Stimulated activated CD4-positive, alpha-beta T cell treated with anti-CD3 and anti-CD28 coated beads, Interleukin-15, amount 100 ng/mL, for 1 hour (primary cell): ENCODE results near the gene NLRX1.
"Not testable (repeated sequence)": the region's sequence is repeated elsewhere in the genome, so short reads cannot be mapped to it uniquely, and the experiment has no call there.

Experiments
- DNase-seq, 2 donors: peaks; one replicate each; pipeline ENCODE4 v3.0.0-alpha.2; 2020; ENCODE audit warnings: low read depth in 1 of 2, low spot score in 1 of 2

The NLRX1 gene, protein sequence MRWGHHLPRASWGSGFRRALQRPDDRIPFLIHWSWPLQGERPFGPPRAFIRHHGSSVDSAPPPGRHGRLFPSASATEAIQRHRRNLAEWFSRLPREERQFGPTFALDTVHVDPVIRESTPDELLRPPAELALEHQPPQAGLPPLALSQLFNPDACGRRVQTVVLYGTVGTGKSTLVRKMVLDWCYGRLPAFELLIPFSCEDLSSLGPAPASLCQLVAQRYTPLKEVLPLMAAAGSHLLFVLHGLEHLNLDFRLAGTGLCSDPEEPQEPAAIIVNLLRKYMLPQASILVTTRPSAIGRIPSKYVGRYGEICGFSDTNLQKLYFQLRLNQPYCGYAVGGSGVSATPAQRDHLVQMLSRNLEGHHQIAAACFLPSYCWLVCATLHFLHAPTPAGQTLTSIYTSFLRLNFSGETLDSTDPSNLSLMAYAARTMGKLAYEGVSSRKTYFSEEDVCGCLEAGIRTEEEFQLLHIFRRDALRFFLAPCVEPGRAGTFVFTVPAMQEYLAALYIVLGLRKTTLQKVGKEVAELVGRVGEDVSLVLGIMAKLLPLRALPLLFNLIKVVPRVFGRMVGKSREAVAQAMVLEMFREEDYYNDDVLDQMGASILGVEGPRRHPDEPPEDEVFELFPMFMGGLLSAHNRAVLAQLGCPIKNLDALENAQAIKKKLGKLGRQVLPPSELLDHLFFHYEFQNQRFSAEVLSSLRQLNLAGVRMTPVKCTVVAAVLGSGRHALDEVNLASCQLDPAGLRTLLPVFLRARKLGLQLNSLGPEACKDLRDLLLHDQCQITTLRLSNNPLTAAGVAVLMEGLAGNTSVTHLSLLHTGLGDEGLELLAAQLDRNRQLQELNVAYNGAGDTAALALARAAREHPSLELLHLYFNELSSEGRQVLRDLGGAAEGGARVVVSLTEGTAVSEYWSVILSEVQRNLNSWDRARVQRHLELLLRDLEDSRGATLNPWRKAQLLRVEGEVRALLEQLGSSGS

GRCh38 chr11:119168471-119169281, at the start of gene NLRX1:
Gene NLRX1 (plus strand): TSS chr11:119168725. CDS start chr11:119171404, 2,679 bp downstream.
- DNase-seq, result peak; percentile 66 to 68

GRCh38 chr11:119118946-119119345, 49.6 kb upstream of the NLRX1 start:
- DNase-seq, result no peak

- no peak for DNase-seq
Measured at GRCh38 chr11:119120639-119121007, 47.9 kb upstream of the NLRX1 start.

- peak; percentile 99 to 100 for DNase-seq
Measured at GRCh38 chr11:119121008-119121810, 47.3 kb upstream of the NLRX1 start, which contains the start of gene HINFP. Gene HINFP (plus strand): TSS chr11:119121580. CDS start chr11:119126945, 5,365 bp downstream.

GRCh38 chr11:119121811-119122124, 46.8 kb upstream of the NLRX1 start:
- no peak for DNase-seq

GRCh38 chr11:119125821-119126220, 42.7 kb upstream of the NLRX1 start:
- no peak for DNase-seq

DNA sequence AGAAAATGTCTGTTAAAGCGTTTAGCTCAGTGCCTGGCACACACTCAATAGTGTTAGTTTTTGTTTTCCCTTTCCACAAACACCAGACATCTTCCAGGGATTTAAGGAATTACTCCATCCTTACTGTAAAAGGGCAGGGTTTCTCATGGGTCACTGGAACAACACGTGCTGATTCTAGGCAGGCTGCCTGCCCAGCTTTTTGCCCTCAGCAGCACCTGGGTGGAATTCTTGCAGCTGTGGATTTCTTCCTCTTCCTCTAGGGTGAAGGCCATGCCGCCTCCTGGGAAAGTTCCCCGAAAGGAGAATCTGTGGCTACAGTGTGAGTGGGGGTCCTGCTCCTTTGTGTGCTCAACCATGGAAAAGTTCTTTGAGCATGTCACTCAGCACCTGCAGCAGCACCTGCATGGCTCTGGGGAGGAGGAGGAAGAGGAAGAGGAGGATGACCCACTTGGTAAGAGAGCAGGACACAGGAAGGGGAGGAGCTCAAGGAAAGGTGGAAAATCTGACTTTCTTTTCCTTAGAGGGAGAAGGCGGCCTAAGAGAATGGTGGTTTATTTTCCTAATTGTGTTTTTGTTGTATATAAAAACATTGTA, 41.8 kb upstream of the NLRX1 start:
- DNase-seq, result no peak

DNA sequence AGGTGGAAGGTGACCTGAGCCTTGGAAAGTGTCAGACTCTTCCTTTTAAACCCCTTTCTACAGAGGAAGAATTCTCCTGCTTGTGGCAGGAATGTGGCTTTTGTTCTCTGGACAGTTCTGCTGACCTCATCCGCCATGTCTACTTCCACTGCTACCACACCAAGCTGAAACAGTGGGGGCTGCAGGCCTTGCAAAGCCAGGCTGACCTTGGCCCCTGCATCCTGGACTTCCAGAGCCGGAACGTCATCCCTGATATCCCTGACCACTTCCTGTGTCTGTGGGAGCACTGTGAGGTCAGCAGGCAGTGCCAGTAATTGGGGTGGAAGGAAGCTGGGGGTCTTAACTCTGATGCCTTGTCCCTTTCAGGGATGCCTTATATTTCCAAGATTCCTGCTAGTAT, 37.9 kb upstream of the NLRX1 start:
- no peak for DNase-seq

DNA sequence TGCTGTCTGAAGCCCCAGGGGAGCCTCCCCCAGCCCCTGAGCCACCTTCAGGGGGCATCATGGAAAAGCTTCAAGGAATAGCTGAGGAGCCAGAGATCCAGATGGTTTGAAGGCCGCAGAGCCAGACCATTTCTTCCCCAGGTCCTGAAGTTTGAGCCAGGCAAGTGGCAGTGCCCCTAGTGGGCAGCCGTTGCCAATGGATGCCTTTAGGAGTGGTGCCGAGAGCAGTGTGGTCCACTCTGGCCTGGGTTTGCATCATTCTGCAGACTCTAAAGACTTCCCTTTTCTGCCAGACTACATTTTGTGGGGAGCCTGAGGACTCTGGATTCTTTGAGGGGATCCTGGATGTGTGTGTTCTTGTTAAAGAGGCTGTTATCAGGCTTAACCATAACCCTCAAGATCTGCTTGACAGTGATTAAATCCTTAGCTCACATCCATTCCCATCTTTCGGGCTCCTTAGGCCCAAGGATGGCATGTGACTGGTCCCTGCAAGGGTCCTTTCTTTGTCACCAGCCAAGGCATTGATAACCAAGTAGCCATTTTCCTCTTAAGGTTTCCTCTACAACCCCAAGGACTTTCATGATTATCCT, 34.0 kb upstream of the NLRX1 start:
- no peak for DNase-seq

- not testable (repeated sequence) for DNase-seq
Measured at GRCh38 chr11:119139276-119139675, 29.2 kb upstream of the NLRX1 start.

DNA sequence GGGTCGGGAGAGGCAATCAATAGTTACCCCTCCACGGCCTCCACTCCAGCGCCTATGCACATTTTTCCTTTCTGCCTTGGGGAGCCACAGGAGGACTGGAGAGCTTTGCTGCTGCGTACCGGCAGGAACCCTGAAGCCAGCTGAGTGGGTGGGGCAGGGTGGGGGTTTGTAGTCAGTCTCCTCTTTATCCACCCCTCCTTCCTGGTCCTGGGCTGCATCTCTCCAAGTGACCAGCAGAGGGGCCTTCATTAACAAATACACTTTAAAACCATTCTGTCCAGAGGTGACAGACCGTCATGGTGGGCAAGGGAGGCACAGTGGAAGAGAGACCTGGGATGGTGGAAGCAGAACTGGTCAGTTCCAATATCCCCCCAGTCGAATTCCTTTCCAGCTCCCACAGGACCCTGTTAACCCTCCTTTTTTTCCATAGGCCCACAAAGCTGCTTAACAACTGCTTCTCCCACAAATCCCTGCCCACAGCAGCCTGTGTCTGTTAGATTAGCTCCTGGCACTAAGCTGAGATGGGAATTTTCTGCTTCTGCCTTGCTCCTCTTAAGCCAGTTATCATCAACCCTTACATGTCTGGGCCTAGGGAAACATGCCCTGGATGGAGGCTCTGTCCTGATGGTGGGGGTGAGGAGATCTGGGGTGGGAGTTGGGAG, 23.6 kb upstream of the NLRX1 start:
- no peak for DNase-seq

DNA sequence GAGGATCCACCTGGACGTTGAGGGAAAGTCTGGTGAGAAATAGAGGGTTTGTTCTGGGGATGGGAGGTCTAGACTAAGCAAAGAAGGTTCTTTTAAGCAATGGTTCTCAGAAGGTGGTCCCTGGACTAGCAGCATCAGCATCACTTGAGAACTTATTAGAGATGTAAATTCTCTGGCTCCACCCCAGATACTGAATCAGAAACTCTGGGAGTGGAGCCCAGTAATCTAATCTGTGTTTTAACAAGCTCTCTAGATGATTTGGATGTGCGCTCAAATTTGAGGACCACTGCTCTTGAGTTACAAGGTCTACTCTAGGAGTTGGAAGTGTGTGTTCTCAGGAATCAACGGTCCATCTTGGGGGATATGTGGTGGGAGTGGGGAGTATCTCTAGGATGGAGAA, 23.0 kb upstream of the NLRX1 start:
- no peak for DNase-seq

GRCh38 chr11:119147604-119148333, 20.8 kb upstream of the NLRX1 start:
- DNase-seq, result no peak

GRCh38 chr11:119148720-119149017, 19.9 kb upstream of the NLRX1 start:
- no peak for DNase-seq

DNA sequence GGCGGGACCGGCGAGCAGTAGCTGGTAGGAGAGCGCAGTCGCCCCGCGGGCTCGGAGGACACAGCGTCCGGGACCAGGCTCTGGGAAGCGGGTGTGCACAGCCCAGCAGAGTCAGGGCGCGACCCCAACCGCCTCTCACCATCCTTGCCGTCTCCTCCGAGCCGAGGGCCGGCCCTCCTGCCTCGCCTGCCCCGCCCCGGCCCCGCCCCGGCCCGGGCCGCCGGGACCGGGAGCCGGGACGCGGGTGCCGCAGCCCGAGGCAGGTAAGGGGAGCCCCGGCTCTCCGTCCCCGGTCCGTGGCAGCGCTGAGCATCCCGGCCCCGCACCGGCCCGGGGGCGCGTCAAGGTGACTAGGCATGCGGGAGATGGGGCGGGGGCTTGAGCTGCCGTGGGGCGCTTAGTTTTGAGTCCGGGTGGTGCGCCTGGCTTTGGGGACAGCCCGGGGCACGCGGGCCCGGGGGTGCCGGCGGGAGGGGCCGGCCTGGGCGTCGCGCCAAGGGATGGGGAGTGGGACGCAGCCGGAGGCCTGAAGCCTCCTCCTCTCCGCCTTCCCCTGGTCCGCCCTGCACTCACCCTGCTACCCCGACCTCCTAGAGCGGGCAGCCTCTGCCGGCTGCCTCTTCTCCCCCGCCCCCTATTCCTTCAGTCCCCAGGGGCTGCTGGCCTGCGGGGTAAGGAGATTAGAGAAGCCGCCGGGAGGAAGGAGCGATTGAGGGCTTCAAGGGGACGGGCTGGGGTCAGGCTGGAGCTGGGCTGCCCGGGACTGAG, 19.3 kb upstream of the NLRX1 start, which contains the start of gene ABCG4:
ABCG4 (plus strand) TSS at position 35 of the 768 bp plus-strand sequence. CDS start 914 bp downstream, outside the sequence.
- peak in 1 of 2 donors; percentile 12 for DNase-seq

- no peak for DNase-seq
Measured at GRCh38 chr11:119149786-119150275, 18.7 kb upstream of the NLRX1 start.

DNA sequence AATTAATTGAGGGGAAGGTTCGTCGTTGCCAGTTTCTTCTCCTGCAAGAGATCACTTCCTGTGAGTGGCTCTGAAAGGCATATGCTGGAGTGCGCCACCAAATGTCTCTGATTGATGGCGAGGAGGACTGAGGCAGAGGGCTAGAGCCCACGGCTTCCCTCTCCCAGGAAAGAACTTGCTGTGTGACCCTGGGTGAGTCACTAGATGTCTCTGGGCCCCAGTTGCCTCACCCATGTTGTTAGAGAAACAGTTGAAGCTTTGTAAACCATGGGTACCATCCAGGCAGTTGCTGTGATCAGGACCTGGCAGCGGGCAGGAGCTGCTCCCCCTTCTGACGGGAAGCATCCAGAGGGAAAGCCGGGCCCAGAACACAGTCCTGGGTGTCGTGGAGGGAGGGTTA, 16.5 kb upstream of the NLRX1 start:
- DNase-seq, result no peak
